Fibroblast of mammary gland (primary cell): ENCODE data around the gene OMG.
"Not testable (repeated sequence)": the region's sequence is repeated elsewhere in the genome, so short reads cannot be mapped to it uniquely, and the experiment has no call there.

Experiments used
- DNase-seq: peaks from one replicate; pipeline ENCODE4 v3.0.0-alpha.2; 2010; ENCODE audit warnings: low read depth
- H3K4me3 ChIP-seq: 2 replicates; pipeline ENCODE4 v1.5.1; 2011; ENCODE audit warnings: low read depth, mild to moderate bottlenecking, low read length, moderate library complexity; ENCODE audit not compliant: control insufficient read depth
- TF ChIP-seq, protein P1 (sequence below): conservative IDR thresholded peaks from 2 replicates; pipeline ENCODE4 v1.5.1; 2011; ENCODE audit warnings: low read depth, low read length, inconsistent platforms; ENCODE audit not compliant: control insufficient read depth, insufficient read depth

The OMG gene

DNA sequence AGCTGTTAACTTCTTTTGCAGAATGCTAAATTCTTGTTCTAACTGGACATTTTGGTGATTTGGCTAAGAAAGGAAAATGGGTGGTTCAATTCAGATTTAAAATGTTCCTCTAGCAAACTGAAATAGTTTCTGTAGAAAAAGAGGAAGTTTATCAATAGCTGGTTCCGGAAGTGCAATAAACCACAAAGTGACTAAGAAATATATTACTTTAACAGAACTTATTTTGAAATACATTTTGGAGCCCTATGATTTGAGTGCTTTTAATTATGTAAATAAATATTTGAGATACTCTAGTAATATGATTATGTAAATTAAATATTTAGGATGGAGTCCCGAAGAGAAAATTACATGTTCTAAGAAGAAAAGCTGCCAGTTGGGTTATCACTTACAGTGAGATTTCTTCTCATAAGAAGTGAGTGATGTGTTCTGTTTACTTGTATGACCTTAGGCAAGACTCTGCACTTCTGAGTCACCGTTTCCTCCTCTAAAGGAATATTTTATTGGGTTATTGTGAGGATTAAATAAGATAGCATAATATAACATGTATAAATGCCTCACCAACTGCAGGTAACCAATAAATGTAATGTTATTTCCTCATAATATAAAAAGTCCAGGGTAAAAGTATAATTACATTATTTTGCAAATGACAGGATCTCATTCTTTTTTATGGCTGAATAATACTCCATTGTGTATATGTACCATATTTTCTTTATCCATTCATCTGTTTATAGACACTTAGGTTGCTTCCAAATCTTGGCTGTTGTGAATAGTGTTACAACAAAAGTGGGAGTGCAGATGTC lies 17.1 kb upstream of the OMG start, which contains the start of gene EVI2B:
Gene EVI2B, minus strand, starts transcription at position 73 of the 800 bp plus-strand sequence. CDS start 8,445 bp downstream, outside the sequence.
- peak; percentile 77 for DNase-seq
- TF ChIP-seq, protein P1, sequence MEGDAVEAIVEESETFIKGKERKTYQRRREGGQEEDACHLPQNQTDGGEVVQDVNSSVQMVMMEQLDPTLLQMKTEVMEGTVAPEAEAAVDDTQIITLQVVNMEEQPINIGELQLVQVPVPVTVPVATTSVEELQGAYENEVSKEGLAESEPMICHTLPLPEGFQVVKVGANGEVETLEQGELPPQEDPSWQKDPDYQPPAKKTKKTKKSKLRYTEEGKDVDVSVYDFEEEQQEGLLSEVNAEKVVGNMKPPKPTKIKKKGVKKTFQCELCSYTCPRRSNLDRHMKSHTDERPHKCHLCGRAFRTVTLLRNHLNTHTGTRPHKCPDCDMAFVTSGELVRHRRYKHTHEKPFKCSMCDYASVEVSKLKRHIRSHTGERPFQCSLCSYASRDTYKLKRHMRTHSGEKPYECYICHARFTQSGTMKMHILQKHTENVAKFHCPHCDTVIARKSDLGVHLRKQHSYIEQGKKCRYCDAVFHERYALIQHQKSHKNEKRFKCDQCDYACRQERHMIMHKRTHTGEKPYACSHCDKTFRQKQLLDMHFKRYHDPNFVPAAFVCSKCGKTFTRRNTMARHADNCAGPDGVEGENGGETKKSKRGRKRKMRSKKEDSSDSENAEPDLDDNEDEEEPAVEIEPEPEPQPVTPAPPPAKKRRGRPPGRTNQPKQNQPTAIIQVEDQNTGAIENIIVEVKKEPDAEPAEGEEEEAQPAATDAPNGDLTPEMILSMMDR, result no peak
- H3K4me3 ChIP-seq, result peak within 1 kb of the TSS; percentile 12

DNA sequence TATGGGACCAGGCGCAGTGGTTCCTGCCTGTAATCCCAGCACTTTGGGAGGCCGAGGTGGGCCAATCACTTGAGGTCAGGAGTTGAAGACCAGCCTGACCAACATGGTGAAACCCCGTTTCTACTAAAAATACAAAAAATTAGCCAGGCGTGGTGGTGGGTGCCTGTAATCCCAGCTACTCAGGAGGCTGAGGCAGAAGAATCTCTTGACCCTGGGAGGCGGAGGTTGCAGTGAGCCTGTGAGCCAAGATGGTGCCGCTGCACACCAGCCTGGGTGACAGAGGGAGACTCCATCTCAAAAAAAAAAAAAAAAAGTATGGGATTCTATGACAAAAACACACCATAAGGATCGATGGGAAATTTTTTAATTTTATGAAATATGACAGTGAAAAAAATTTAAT lies 15.2 kb upstream of the OMG start:
- not testable (repeated sequence) for H3K4me3 ChIP-seq, DNase-seq

GRCh38 chr17:31311526-31311925 lies 14.5 kb upstream of the OMG start:
- TF ChIP-seq, protein P1, result no peak
- no peak for DNase-seq
- H3K4me3 ChIP-seq, result no peak overlapping the region

- no peak overlapping the region for H3K4me3 ChIP-seq
- TF ChIP-seq, protein P1, result no peak
- DNase-seq, result no peak
These were observed 13.8 kb upstream of the OMG start for GRCh38 chr17:31310886-31311285.

DNA sequence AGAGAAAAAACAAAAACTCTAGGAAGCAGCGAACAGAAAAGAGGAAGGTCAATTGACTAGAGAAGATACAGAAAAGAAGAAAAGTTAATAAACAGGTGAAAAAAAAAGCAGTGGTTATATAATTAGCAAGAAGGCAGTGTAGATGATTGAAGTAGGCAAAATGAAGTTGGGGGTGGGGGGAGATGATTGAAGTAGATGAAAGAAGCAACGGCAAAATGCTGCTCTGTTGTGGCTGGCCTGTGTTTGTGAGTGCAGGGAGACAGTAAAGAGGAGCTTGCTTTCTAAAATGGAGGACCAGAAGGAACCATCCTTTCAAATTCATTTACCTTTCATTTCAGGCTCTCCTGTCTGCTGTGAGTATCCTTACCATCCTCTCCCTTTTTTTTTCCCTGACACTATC lies 13.2 kb upstream of the OMG start:
- DNase-seq, result no peak
- TF ChIP-seq, protein P1, result no peak

DNA sequence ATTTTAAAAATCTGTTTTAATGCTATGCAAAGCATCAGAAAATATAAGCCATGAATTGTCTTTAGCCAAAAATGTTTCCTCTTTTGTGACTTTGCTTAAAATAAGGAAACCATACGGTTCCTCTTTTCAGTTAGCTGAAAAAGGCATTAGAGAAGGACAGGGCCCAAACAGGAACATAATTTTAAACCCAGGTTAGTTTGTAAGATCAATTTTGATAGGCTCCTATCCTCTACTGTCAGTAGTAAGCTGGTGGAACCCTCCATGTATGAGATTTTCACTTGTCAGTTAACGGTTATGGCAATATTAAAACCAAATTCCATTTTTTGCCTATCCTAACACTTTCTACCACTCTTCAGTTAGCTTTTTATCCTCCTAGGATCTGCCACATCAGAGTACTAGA lies 12.5 kb upstream of the OMG start:
- H3K4me3 ChIP-seq, result no peak overlapping the region
- TF ChIP-seq, protein P1, result no peak

More for the DNA sequence above, 13.2 kb upstream of the OMG start:
- no peak overlapping the region for H3K4me3 ChIP-seq

GRCh38 chr17:31308372-31309334 lies 11.6 kb upstream of the OMG start:
- no peak for DNase-seq
- no peak overlapping the region for H3K4me3 ChIP-seq
- TF ChIP-seq, protein P1, result no peak

More for the DNA sequence above, 12.5 kb upstream of the OMG start:
- DNase-seq, result no peak
